ENCODE measurements around the gene BNIP3.

DNA sequence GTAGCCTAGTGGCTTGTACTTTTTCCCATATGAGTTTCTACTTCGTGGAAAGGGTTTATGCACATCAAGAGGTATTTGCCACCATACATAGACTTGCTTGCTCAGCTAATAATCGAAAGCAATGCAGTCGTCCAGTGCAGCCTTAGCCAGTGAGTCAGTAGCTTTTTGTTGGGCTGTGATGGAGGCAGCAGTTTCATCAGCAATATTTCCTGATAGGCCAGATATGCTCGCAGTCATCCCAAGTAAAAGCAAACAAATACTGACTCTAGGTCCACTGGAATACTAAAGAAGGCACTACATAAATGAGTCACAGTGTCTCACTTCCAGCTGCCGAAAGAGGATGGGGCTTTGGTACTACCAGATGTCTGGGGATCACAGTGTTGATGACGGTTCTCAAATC, 2.1 kb upstream of the BNIP3 start:
- no peak for TF ChIP-seq ZNF768 (tag by site-specific recombination; IDR thresholded peaks at IDR 0.05)
- no peak for TF ChIP-seq SP2 (tag by site-specific recombination; IDR thresholded peaks at IDR 0.05)
- no peak for TF ChIP-seq KLF10 (tag by site-specific recombination; IDR thresholded peaks at IDR 0.05)
- TF ChIP-seq, protein P1, sequence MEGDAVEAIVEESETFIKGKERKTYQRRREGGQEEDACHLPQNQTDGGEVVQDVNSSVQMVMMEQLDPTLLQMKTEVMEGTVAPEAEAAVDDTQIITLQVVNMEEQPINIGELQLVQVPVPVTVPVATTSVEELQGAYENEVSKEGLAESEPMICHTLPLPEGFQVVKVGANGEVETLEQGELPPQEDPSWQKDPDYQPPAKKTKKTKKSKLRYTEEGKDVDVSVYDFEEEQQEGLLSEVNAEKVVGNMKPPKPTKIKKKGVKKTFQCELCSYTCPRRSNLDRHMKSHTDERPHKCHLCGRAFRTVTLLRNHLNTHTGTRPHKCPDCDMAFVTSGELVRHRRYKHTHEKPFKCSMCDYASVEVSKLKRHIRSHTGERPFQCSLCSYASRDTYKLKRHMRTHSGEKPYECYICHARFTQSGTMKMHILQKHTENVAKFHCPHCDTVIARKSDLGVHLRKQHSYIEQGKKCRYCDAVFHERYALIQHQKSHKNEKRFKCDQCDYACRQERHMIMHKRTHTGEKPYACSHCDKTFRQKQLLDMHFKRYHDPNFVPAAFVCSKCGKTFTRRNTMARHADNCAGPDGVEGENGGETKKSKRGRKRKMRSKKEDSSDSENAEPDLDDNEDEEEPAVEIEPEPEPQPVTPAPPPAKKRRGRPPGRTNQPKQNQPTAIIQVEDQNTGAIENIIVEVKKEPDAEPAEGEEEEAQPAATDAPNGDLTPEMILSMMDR (tag by site-specific recombination; IDR thresholded peaks at IDR 0.05) = no peak
- TF ChIP-seq YY1 (tag by site-specific recombination; IDR thresholded peaks at IDR 0.05) = no peak
- TF ChIP-seq ZNF423 (tag by site-specific recombination; IDR thresholded peaks at IDR 0.05) = no peak
- TF ChIP-seq ZNF629 (tag by site-specific recombination; IDR thresholded peaks at IDR 0.05) = no peak
- TF ChIP-seq, protein P2, sequence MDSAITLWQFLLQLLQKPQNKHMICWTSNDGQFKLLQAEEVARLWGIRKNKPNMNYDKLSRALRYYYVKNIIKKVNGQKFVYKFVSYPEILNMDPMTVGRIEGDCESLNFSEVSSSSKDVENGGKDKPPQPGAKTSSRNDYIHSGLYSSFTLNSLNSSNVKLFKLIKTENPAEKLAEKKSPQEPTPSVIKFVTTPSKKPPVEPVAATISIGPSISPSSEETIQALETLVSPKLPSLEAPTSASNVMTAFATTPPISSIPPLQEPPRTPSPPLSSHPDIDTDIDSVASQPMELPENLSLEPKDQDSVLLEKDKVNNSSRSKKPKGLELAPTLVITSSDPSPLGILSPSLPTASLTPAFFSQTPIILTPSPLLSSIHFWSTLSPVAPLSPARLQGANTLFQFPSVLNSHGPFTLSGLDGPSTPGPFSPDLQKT (IDR thresholded peaks at IDR 0.05; ENCODE audit: borderline replicate concordance, low read depth, low read length) = no peak

Data from HEK293 (cell line).